Liver (tissue), 9 donors: Measurements from ENCODE around the gene KNDC1. TPM values are rescaled to one million over a fixed set of nuclear protein-coding genes. Genes with fewer than 3 reads are reported as not detected.

Source experiments
- DNase-seq: peaks from one replicate; pipeline ENCODE4 v3.0.0-alpha.2; 2017; ENCODE audit warnings: low spot score
- H3K27ac ChIP-seq, 2 donors: one replicate each; pipeline ENCODE4 v1.7.0; 2013; ENCODE audit warnings: inconsistent platforms in 2 of 2, low read length in 2 of 2, control low read depth in 1 of 2, low read depth in 1 of 2, mild to moderate bottlenecking in 1 of 2
- H3K27me3 ChIP-seq, 4 donors: one replicate each; pipeline versions ENCODE4 v1.6.1 to v1.7.0; 2013; ENCODE audit warnings: low read length in 3 of 4, inconsistent platforms in 1 of 4, mild to moderate bottlenecking in 1 of 4, moderate library complexity in 1 of 4; ENCODE audit not compliant: control insufficient read depth in 4 of 4, insufficient read depth in 4 of 4
- H3K36me3 ChIP-seq, 4 donors: one replicate each; pipeline versions ENCODE4 v1.6.1 to v1.7.0; 2013; ENCODE audit warnings: low read length in 3 of 4, mild to moderate bottlenecking in 3 of 4, low read depth in 1 of 4, moderate library complexity in 1 of 4; ENCODE audit not compliant: control insufficient read depth in 4 of 4, insufficient read depth in 3 of 4
- H3K4me1 ChIP-seq, 4 donors: one replicate each; pipeline versions ENCODE4 v1.6.1 to v1.7.0; 2013; ENCODE audit warnings: low read length in 3 of 4, mild to moderate bottlenecking in 3 of 4, moderate library complexity in 1 of 4; ENCODE audit not compliant: control insufficient read depth in 4 of 4, insufficient read depth in 4 of 4
- H3K4me3 ChIP-seq, 3 donors: one replicate each; pipeline versions ENCODE4 v1.6.1 to v1.7.0; 2013; ENCODE audit warnings: low read length in 3 of 3, control low read depth in 1 of 3, low read depth in 1 of 3, mild to moderate bottlenecking in 1 of 3
- H3K9ac ChIP-seq, 2 donors: one replicate each; pipeline ENCODE4 v1.7.0; 2013; ENCODE audit warnings: low read length in 2 of 2, mild to moderate bottlenecking in 2 of 2, moderate library complexity in 2 of 2, control low read depth in 1 of 2, low read depth in 1 of 2
- H3K9me3 ChIP-seq, 4 donors: one replicate each; pipeline versions ENCODE4 v1.6.1 to v1.7.0; 2013; ENCODE audit warnings: low read length in 3 of 4; ENCODE audit not compliant: control insufficient read depth in 4 of 4
- ATF3 ChIP-seq: IDR thresholded peaks from 2 replicates; pipeline ENCODE4 v1.6.1; 2016; ENCODE audit warnings: antibody characterized with exemption
- EGR1 ChIP-seq, 2 donors: IDR thresholded peaks; 2 replicates each; pipeline ENCODE4 v1.6.1; 2016 to 2018; ENCODE audit warnings: antibody characterized with exemption in 2 of 2, low read depth in 2 of 2
- FOXA1 ChIP-seq: IDR thresholded peaks from 2 replicates; pipeline ENCODE4 v1.6.1; 2016; ENCODE audit warnings: antibody characterized with exemption
- FOXA2 ChIP-seq: IDR thresholded peaks from 2 replicates; pipeline ENCODE4 v1.6.1; 2016; ENCODE audit warnings: antibody characterized with exemption
- HNF4A ChIP-seq, 2 donors: conservative IDR thresholded peaks; 2 replicates each; pipeline ENCODE4 v1.6.1; 2016; ENCODE audit warnings: antibody characterized with exemption in 2 of 2, mild to moderate bottlenecking in 2 of 2
- JUND ChIP-seq, 2 donors: IDR thresholded peaks; 2 replicates each; pipeline ENCODE4 v1.6.1; 2016; ENCODE audit warnings: antibody characterized with exemption in 2 of 2
- MAX ChIP-seq: IDR thresholded peaks from 2 replicates; pipeline ENCODE4 v1.6.1; 2016; ENCODE audit warnings: antibody characterized with exemption
- NR2F2 ChIP-seq: IDR thresholded peaks from 2 replicates; pipeline ENCODE4 v1.6.1; 2016; ENCODE audit warnings: antibody characterized with exemption
- RXRA ChIP-seq, 2 donors: IDR thresholded peaks; 2 replicates each; pipeline ENCODE4 v1.6.1; 2017 to 2018; ENCODE audit warnings: antibody characterized with exemption in 2 of 2, mild to moderate bottlenecking in 1 of 2
- SP1 ChIP-seq: IDR thresholded peaks from 2 replicates; pipeline ENCODE4 v1.6.1; 2018; ENCODE audit warnings: antibody characterized with exemption, mild to moderate bottlenecking
- TAF1 ChIP-seq: conservative IDR thresholded peaks from 2 replicates; pipeline ENCODE4 v1.6.1; 2016; ENCODE audit warnings: antibody characterized with exemption, mild to moderate bottlenecking
- YY1 ChIP-seq: IDR thresholded peaks from 2 replicates; pipeline ENCODE4 v1.6.1; 2016; ENCODE audit warnings: antibody characterized with exemption, mild to moderate bottlenecking
- ZBTB33 ChIP-seq: IDR thresholded peaks from 2 replicates; pipeline ENCODE4 v1.6.1; 2016; ENCODE audit warnings: antibody characterized with exemption
- WGBS: extraction: QIAGEN DNeasy Blood & Tissue Kit; methylation state at CpG from one replicate; pipeline ENCODE4 v1.1.7; 2013; 5-methylcytosine and 5-hydroxymethylcytosine counted together
- polyA plus RNA-seq, 2 donors: library from polyadenylated mRNA; stranded (reverse) in 1 of 2; unstranded in 1 of 2; fragments of 200-250 nt in 1 of 2; fragments of >200 nt in 1 of 2; fragmentation: Nextera tagmentation in 1 of 2; extraction: Ambion mirVana in 1 of 2; gene quantifications; one replicate each; pipeline versions ENCODE4 v1.2.1 to v1.2.3, GENCODE V29; 2013 to 2015
- total RNA-seq, 2 donors: library from RNA; depleted of rRNA; stranded (reverse); fragments of >200 nt; gene quantifications; one replicate each; pipeline ENCODE4 v1.2.3, GENCODE V29; 2014
- TF ChIP-seq, protein P1 (sequence below): fragments of 150-350 bp; IDR thresholded peaks from 2 replicates; pipeline ENCODE4 v1.5.1; 2017; ENCODE audit warnings: improper control_type of control experiment, low read depth, low read length; ENCODE audit not compliant: missing input control
- TF ChIP-seq, protein P2 (sequence below): IDR thresholded peaks from 2 replicates; pipeline ENCODE4 v1.6.1; 2016; ENCODE audit warnings: antibody characterized with exemption, mild to moderate bottlenecking
- donor health status: healthy.
- donor health status: healthy.
- donor health status: healthy.
- donor health status: healthy.
- donor health status: healthy.

The KNDC1 gene
- total and polyA plus RNA-seq, 4 donors: 0.53 to 12.9 (median 4.3) TPM

DNA sequence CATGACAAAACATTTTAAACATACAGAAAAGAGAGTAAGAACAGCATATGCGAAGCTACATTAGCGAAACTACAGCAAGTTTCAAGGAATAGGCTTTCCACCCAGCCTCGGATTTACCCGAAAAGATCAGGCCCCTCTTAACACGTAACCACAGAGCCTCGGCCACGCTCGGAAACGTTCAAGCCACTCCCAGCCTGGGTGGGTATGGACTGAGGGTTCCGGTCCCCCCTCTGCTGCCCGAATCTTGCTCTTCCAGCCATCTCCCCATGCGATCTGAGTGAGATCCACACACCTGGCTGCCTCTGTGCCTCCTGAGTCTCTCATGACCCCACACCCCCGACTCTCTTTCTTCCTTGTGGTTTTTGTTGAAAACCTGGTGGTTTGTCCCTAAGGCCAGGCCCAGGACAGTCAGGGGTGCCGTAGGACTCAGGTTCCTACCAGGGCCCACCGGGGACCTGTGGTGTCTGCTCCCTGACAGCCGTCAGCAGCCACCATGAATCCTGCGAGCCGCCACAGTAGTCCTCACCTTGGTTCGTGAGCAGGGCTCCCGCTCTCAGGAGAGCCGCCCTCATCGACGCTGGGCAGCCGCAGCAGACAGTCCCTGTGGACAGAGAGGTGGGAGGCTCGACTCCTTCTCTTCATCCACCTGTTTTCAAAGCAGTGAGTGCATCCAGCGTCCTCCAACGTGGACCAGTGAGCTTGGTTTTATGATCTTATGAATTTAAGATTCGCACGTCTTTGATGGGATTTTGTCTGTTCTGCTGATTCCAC, 18.5 kb downstream of the KNDC1 start:
- Histone ChIP-seq H3K27me3 (no peaks in the 10 kb centered on the region), H3K9me3 (no peaks in the 10 kb centered on the region), H3K4me1 (no peaks in the 10 kb centered on the region), H3K9ac (no peak overlapping the region), H3K27ac (no peak overlapping the region), H3K36me3 (no peaks in the 10 kb centered on the region), H3K4me3 (no peak overlapping the region)
- 91% methylated on average over 29 of the region's 29 CpGs for WGBS
- TF ChIP-seq JUND (IDR thresholded peaks at IDR 0.05) (no peak), MAX (no peak), SP1 (no peak), YY1 (no peak), ATF3 (no peak), RXRA (IDR thresholded peaks at IDR 0.05) (no peak), ZBTB33 (no peak), EGR1 (IDR thresholded peaks at IDR 0.05; ENCODE audit: low read depth in 2 of 2) (no peak), HNF4A (conservative IDR thresholded peaks at IDR 0.05) (no peak)
- TF ChIP-seq, protein P1, sequence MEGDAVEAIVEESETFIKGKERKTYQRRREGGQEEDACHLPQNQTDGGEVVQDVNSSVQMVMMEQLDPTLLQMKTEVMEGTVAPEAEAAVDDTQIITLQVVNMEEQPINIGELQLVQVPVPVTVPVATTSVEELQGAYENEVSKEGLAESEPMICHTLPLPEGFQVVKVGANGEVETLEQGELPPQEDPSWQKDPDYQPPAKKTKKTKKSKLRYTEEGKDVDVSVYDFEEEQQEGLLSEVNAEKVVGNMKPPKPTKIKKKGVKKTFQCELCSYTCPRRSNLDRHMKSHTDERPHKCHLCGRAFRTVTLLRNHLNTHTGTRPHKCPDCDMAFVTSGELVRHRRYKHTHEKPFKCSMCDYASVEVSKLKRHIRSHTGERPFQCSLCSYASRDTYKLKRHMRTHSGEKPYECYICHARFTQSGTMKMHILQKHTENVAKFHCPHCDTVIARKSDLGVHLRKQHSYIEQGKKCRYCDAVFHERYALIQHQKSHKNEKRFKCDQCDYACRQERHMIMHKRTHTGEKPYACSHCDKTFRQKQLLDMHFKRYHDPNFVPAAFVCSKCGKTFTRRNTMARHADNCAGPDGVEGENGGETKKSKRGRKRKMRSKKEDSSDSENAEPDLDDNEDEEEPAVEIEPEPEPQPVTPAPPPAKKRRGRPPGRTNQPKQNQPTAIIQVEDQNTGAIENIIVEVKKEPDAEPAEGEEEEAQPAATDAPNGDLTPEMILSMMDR: no peak
- TF ChIP-seq, protein P2, sequence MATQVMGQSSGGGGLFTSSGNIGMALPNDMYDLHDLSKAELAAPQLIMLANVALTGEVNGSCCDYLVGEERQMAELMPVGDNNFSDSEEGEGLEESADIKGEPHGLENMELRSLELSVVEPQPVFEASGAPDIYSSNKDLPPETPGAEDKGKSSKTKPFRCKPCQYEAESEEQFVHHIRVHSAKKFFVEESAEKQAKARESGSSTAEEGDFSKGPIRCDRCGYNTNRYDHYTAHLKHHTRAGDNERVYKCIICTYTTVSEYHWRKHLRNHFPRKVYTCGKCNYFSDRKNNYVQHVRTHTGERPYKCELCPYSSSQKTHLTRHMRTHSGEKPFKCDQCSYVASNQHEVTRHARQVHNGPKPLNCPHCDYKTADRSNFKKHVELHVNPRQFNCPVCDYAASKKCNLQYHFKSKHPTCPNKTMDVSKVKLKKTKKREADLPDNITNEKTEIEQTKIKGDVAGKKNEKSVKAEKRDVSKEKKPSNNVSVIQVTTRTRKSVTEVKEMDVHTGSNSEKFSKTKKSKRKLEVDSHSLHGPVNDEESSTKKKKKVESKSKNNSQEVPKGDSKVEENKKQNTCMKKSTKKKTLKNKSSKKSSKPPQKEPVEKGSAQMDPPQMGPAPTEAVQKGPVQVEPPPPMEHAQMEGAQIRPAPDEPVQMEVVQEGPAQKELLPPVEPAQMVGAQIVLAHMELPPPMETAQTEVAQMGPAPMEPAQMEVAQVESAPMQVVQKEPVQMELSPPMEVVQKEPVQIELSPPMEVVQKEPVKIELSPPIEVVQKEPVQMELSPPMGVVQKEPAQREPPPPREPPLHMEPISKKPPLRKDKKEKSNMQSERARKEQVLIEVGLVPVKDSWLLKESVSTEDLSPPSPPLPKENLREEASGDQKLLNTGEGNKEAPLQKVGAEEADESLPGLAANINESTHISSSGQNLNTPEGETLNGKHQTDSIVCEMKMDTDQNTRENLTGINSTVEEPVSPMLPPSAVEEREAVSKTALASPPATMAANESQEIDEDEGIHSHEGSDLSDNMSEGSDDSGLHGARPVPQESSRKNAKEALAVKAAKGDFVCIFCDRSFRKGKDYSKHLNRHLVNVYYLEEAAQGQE: no peak
- DNase-seq: no peak

DNA sequence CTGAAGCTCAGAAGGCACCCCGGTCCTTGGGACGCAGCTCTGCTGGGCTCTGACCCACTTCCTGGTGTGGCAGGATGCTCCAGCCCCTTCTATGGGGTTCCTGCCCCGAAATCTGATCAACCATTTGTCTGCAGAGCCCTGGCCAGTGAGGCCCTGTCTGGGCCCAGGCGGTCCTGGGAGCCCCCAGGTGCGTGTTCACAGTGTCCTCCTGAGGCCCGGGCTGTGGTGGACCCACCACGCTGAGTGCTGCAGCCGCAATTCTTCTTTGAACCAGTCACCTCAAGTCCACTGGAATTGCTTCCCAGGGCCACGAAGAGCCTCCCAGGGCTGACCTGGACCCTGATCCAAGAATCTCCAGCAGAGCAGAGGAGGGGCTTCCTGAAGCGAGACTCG, 19.1 kb downstream of the KNDC1 start:
- Histone ChIP-seq H3K9me3 (no peaks in the 10 kb centered on the region), H3K27ac (no peak overlapping the region), H3K4me1 (no peaks in the 10 kb centered on the region), H3K4me3 (no peak overlapping the region), H3K27me3 (no peaks in the 10 kb centered on the region), H3K9ac (no peak overlapping the region), H3K36me3 (no peaks in the 10 kb centered on the region)
- DNase-seq: no peak
- 86% methylated on average over 11 of the region's 11 CpGs for WGBS
- TF ChIP-seq ZBTB33: no peak
- TF ChIP-seq ATF3: no peak
- no peak for TF ChIP-seq MAX
- TF ChIP-seq FOXA2: no peak
- TF ChIP-seq NR2F2: no peak
- no peak for TF ChIP-seq TAF1
- no peak for TF ChIP-seq YY1
- TF ChIP-seq JUND (IDR thresholded peaks at IDR 0.05): no peak
- no peak for TF ChIP-seq SP1
- TF ChIP-seq, protein P2: no peak
- no peak for TF ChIP-seq FOXA1
